Mesodermal cell (in vitro differentiated cells): ENCODE results near the gene LRFN5.

Experiments
- H3K27ac ChIP-seq: 2 replicates; pipeline ENCODE4 v1.7.0; 2013; ENCODE audit warnings: mild to moderate bottlenecking, low read depth, low read length, moderate library complexity; ENCODE audit not compliant: severe bottlenecking
- H3K36me3 ChIP-seq: 2 replicates; pipeline ENCODE4 v1.7.1; 2013; ENCODE audit warnings: mild to moderate bottlenecking, low read length, moderate library complexity; ENCODE audit not compliant: control insufficient read depth, insufficient read depth
- H3K4me1 ChIP-seq: one replicate; pipeline ENCODE4 v1.7.1; 2013; ENCODE audit warnings: mild to moderate bottlenecking, low read length; ENCODE audit not compliant: insufficient read depth, control insufficient read depth, poor library complexity, severe bottlenecking
- H3K4me3 ChIP-seq: 2 replicates; pipeline ENCODE4 v1.7.0; 2013; ENCODE audit warnings: low read length, control low read depth, mild to moderate bottlenecking; ENCODE audit not compliant: insufficient read depth, poor library complexity, severe bottlenecking; ENCODE audit errors: extremely low read depth
- H3K9me3 ChIP-seq: 2 replicates; pipeline ENCODE4 v1.7.1; 2013; ENCODE audit warnings: mild to moderate bottlenecking, low read length, moderate library complexity; ENCODE audit not compliant: control insufficient read depth
- WGBS, 2 experiments: methylation state at CpG; one replicate each; pipeline ENCODE4 v1.1.5; 2013; ENCODE audit warnings: missing lambda C conversion rate in 2 of 2; ENCODE audit not compliant: insufficient coverage in 2 of 2; 5-methylcytosine and 5-hydroxymethylcytosine counted together

LRFN5 gene

DNA sequence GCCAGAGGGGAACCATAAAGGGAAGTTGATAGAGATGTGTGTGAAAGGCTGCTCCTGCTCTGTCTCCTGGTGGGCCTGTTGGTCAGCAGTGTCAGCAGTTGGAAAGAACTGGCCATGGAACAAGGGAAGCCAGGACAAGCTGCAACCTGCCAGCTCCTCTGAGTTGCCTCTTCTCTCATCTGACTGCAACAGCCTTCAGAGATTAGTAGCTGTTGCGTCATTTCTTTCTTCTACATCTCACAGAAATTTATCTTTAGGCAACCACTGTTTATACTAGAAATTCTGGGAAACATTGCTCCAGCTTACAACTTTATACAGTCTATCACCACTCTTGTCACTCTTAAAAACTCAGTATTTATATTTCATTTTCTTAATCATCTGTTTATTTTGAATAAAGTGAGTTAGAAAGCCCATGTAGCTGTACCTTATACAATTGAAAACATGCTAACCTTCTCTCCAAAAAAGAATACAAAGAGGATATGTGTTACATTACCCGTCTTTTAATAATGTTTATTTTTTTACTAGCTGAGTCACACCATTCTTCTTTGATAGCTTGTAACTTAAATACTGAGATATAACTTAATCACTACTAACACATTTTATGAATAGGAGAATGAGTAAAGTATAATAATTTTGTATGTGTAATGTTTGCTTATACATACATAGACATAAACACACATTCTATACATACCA is 224.2 kb downstream of the LRFN5 start:
- no peak overlapping the region for H3K27ac ChIP-seq
- no peaks in the 10 kb centered on the region for H3K36me3 ChIP-seq
- no peak overlapping the region for H3K4me3 ChIP-seq
- WGBS, 2 experiments, result 80 to 100% methylated on average over 1 of the region's 2 CpGs
- no peaks in the 10 kb centered on the region for H3K4me1 ChIP-seq
- no peaks in the 10 kb centered on the region for H3K9me3 ChIP-seq

DNA sequence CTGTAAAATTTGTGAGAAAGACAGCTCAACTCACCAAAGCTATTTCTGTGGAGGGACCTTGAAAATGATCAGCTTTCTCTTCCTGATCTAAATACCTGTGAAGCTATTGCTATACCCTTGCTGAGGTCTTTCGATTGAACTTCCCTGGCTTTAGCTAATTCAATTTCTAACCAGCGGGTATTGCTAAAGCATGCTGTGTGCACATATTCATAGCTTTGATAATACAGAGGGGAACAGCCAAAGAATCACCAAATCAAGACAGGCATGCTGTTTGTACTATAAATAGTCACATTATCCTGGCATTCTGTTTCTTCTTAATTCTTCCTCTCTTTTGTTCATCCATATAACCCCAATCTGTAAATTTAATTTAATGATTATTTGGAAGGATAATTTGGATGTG is 233.0 kb downstream of the LRFN5 start:
- Histone ChIP-seq H3K36me3 (no peaks in the 10 kb centered on the region), H3K4me3 (no peak overlapping the region), H3K4me1 (no peaks in the 10 kb centered on the region), H3K9me3 (no peaks in the 10 kb centered on the region), H3K27ac (no peak overlapping the region)
- 94 to 100% methylated on average over 2 of the region's 2 CpGs for WGBS, 2 experiments

DNA sequence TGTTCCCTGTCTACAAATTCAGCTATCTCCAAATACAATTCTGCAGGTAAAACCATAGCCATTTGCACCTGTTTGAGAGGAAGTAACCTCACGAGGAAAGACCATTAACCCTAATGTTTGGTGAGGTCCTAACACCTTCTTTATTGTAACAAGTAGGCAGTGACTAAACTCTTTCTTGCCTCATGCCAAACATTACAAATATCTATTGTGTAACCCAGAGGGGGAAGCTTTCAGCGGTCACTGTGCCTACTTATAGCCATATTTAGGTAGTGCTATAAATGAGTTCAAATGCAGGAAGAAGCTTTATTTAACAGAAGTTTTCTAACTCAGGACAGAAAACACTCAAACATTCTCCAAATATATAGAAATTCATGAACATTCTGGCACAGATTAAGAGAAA is 252.7 kb downstream of the LRFN5 start:
- no CpG with 5 or more reads among the region's 2 CpGs for WGBS, 2 experiments
- H3K9me3 ChIP-seq, result no peaks in the 10 kb centered on the region
- H3K36me3 ChIP-seq, result no peaks in the 10 kb centered on the region
- H3K27ac ChIP-seq, result no peak overlapping the region
- no peak overlapping the region for H3K4me3 ChIP-seq
- H3K4me1 ChIP-seq, result no peaks in the 10 kb centered on the region

DNA sequence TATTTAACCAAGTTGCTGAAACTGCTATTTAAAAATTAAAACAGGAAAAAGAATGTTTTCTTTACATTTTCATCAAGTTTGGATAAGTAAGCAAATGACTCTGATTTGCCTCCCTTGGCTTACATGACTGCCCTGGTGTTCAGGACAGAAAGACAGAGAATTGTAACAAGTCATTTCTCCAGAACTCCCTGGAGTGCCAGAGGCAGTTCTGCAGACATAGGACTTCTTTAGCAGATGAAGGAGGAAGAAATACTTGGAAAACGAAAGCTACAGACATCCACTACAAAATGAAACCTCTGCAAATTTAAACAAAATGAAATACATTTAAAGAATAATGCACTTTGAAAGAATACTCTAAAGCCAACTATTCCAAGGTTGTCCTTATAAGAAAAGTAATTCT is 253.9 kb downstream of the LRFN5 start:
- Histone ChIP-seq H3K27ac (no peak overlapping the region), H3K4me1 (no peaks in the 10 kb centered on the region), H3K36me3 (no peaks in the 10 kb centered on the region), H3K9me3 (no peaks in the 10 kb centered on the region), H3K4me3 (no peak overlapping the region)
- WGBS, 2 experiments, result no CpG with 5 or more reads among the region's 1 CpG

DNA sequence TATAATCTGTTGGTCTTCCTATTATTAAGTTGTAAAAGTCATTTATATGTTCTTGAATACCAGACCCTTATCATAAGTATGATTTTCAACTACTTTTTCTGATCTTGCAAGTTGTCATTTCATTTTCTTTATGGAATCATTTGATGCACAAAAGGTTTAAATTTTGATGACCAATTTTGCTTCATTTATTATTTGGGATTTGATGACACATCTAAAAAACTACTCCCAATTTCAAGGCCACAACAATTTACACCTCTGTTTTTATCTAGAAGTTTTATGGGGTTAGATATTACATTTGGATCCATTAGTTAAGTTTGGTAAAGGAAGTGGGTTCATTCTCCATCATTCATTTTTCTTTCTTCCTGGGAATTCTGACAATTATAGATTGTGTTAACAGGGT is 259.2 kb downstream of the LRFN5 start:
- Histone ChIP-seq H3K4me3 (no peak overlapping the region), H3K36me3 (no peaks in the 10 kb centered on the region), H3K9me3 (peaks cover 6% of the 10 kb centered on the region), H3K4me1 (no peaks in the 10 kb centered on the region), H3K27ac (no peak overlapping the region)

DNA sequence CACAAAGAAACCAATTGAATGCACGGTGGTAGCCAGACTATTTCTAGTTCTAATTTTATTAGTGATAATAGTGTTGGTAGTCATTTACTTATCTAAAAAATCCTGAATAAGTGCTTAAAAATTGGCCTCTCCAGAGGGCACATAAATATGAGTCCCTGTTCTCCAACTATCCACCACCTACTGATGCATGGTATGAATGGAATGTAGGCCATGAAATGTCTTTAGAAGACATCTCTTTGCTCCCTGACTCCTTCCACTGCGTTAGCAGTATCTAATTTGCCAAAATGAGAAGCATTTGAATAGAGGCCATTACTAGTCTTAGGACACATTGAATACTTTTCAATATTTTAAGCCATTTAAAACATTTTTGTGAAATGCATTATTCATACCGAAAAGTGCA is 261.7 kb downstream of the LRFN5 start:
- no peak overlapping the region for H3K27ac ChIP-seq
- H3K4me3 ChIP-seq, result no peak overlapping the region
- H3K36me3 ChIP-seq, result no peaks in the 10 kb centered on the region
- no peaks in the 10 kb centered on the region for H3K4me1 ChIP-seq
- peaks cover 6% of the 10 kb centered on the region for H3K9me3 ChIP-seq
- WGBS, 2 experiments, result no CpG with 5 or more reads among the region's 3 CpGs

DNA sequence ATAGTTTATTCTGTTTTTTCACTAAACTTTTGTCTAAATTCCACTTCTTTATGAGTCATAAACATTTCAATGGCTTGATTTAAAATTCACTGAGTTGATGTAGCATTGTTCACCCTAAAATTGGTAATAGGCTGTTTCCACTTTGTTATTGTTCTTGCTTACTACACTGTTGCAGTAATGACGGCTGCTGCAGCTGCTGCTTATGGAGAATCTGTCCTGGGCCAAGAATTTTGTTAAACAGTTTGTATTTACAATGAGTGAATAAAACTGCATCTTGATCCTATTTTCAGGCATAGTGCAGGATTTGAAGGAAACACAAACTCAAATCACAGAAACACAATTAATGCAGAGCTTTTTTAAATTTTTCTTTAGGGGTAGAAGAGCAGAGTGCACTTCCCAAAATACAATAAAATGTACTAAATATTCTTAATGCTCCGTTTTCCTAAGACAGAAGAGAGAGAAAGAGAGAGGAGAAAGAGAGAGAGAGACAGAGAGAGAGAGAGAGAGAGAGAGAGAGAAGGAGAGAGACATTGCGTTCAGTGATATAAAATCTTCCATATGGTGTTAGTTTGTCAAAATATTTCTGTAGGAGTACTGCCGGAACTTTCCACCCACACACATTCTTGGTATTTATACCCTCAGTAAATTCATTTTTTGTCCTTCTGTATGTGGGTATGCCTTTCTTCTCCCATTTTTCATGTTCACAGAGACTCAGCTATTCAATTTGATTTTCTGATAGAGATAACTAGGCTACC is 266.4 kb downstream of the LRFN5 start:
- H3K4me1 ChIP-seq, result no peaks in the 10 kb centered on the region
- H3K9me3 ChIP-seq, result peaks cover 6% of the 10 kb centered on the region
- H3K36me3 ChIP-seq, result no peaks in the 10 kb centered on the region
- WGBS, 2 experiments, result no CpG with 5 or more reads among the region's 4 CpGs
- no peak overlapping the region for H3K4me3 ChIP-seq
- H3K27ac ChIP-seq, result peak overlapping the region; percentile 48

DNA sequence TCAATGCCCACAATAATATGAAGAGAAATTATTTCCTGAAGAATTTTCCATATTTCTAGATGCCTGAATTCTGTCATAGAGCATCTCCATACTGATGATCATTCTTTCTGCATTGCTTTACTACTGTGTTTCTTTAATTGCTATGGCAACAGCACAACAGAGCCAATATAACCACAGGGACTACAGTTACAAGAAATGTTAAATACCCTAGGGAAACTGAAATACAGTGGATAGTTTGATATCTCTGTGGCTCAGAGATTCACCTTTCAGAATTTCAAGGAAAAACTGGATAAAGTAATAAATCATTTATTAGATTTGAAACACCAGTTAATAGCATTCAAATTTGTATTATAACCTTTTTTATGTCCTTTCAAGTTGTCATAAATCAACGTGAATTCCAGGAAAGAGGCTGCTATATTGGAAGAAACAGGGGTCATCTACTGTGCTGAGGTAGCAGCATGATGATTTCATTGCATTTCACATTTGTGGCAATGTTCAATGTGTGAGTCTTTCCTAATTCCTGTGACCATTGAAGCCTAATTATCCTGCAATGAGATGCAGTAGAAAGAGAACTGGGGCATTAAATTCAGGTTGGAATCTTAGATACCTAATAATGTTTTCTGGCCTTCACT is 267.1 kb downstream of the LRFN5 start:
- no peaks in the 10 kb centered on the region for H3K4me1 ChIP-seq
- H3K27ac ChIP-seq, result peak overlapping the region; percentile 48
- 83% methylated on average over 1 of the region's 1 CpG; no CpG with 5 or more reads in 1 of the 2 experiments for WGBS, 2 experiments
- no peak overlapping the region for H3K4me3 ChIP-seq
- peaks cover 6% of the 10 kb centered on the region for H3K9me3 ChIP-seq
- H3K36me3 ChIP-seq, result no peaks in the 10 kb centered on the region

DNA sequence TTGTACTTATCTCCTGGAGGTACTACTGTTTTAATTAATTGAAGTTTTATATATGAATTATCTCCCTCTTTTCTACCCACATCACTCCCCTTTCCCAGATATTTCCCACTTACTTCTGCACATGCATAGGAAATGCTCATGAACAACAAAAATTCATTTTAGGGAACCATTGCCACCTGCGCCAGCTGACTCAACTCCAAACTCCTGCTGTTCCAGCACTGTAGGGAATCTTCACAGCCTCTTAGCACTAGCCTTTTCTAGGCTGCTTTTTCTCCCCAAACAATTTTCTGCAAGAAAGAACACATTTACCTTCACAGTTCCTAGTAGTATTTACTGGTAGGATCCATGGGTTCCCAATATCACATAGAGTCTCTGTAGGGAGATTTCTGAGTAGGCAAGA is 268.4 kb downstream of the LRFN5 start:
- no peak overlapping the region for H3K27ac ChIP-seq
- H3K4me3 ChIP-seq, result no peak overlapping the region
- WGBS, 2 experiments, result 67% methylated on average over 1 of the region's 1 CpG; no CpG with 5 or more reads in 1 of the 2 experiments
- peaks cover under 1% of the 10 kb centered on the region for H3K9me3 ChIP-seq
- no peaks in the 10 kb centered on the region for H3K36me3 ChIP-seq
- no peaks in the 10 kb centered on the region for H3K4me1 ChIP-seq

DNA sequence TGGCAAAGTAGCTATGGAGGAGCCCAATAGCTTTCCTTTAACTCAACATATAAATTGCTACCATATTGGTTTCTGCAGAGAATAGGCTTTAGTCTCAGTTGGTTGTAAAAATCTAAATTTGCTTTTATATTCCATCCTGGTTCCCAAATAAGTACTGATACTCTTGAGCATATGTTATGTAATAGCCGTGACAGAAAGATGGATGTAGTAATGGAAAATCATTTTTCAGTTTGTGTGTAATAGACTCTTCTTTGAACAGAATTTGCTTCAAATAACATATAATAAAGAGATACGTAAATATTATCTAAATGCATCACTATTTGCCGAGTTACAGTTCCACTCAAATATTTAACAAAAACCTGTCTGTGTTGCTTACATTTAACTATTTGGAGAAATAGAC is 271.6 kb downstream of the LRFN5 start:
- WGBS, 2 experiments, result no CpG with 5 or more reads among the region's 3 CpGs
- H3K4me1 ChIP-seq, result no peaks in the 10 kb centered on the region
- no peak overlapping the region for H3K27ac ChIP-seq
- H3K36me3 ChIP-seq, result no peaks in the 10 kb centered on the region
- no peak overlapping the region for H3K4me3 ChIP-seq
- no peaks in the 10 kb centered on the region for H3K9me3 ChIP-seq

DNA sequence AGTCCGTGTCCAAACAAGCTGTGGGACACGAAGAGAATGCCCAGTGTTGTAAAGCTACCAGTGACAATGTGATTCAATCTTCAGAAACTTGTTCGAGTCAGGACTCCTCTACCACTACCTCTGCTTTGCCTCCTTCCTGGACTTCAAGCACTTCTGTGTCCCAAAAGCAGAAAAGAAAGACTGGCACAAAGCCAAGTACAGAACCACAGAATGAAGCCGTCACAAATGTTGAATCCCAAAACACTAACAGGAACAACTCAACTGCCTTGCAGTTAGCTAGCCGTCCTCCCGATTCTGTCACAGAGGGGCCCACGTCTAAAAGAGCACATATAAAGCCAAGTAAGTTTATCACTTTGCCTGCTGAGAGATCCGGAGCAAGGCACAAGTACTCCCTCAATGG is 284.9 kb downstream of the LRFN5 start:
- no peak overlapping the region for H3K27ac ChIP-seq
- no peaks in the 10 kb centered on the region for H3K4me1 ChIP-seq
- H3K36me3 ChIP-seq, result no peaks in the 10 kb centered on the region
- H3K9me3 ChIP-seq, result no peaks in the 10 kb centered on the region
- 89 to 90% methylated on average over 6 to 7 of the region's 8 CpGs for WGBS, 2 experiments
- H3K4me3 ChIP-seq, result no peak overlapping the region
